Measurements from ENCODE around the gene UBR2.

GRCh38 chr6:42566614-42567208, 2.9 kb downstream of the UBR2 start:
- no peak for TF ChIP-seq CTCF (IDR thresholded peaks at IDR 0.05)
- no peak for TF ChIP-seq POLR2A (IDR thresholded peaks at IDR 0.05)

Data from thyroid gland (tissue), 4 donors.